OCI-LY1 (cell line): ENCODE data around the gene KCNMB1.

Source experiments
- H2AFZ ChIP-seq: fragments of 200-600 bp; sonication (generic), shearing (Covaris generic); 2 replicates; pipeline ENCODE4 v1.6.0; 2014; ENCODE audit warnings: antibody characterized with exemption, mild to moderate bottlenecking, low read length
- H3F3A ChIP-seq: fragments of 200-600 bp; sonication (generic), shearing (Covaris generic); 2 replicates; pipeline ENCODE4 v1.6.0; 2014; ENCODE audit warnings: mild to moderate bottlenecking, antibody characterized with exemption, low read length, moderate library complexity; ENCODE audit not compliant: insufficient read depth
- H3K27ac ChIP-seq: fragments of 200-600 bp; sonication (generic); 2 replicates; pipeline ENCODE4 v1.5.1; 2014; ENCODE audit warnings: low read length, mixed run types, mild to moderate bottlenecking, low read depth; ENCODE audit not compliant: poor library complexity, severe bottlenecking
- H3K27me3 ChIP-seq: fragments of 200-600 bp; sonication (generic); 2 replicates; pipeline ENCODE4 v1.6.0; 2014; ENCODE audit warnings: antibody characterized with exemption, mild to moderate bottlenecking, low read length, moderate library complexity; ENCODE audit not compliant: insufficient read depth
- H3K36me3 ChIP-seq: fragments of 200-600 bp; sonication (generic); 2 replicates; pipeline ENCODE4 v1.6.1; 2014; ENCODE audit warnings: mild to moderate bottlenecking, antibody characterized with exemption, low read length, moderate library complexity, mixed read lengths; ENCODE audit not compliant: insufficient read depth
- H3K4me1 ChIP-seq: fragments of 200-600 bp; sonication (generic); 2 replicates; pipeline ENCODE4 v1.5.1; 2014; ENCODE audit warnings: mild to moderate bottlenecking, low read length, moderate library complexity; ENCODE audit not compliant: insufficient read depth, severe bottlenecking
- H3K4me2 ChIP-seq: fragments of 200-600 bp; sonication (generic), shearing (Covaris generic); 2 replicates; pipeline ENCODE4 v1.6.1; 2014; ENCODE audit warnings: low read length
- H3K4me3 ChIP-seq: fragments of 200-600 bp; sonication (generic); 2 replicates; pipeline ENCODE4 v1.5.1; 2014; ENCODE audit warnings: low read length, low read depth, mild to moderate bottlenecking, mixed read lengths; ENCODE audit not compliant: poor library complexity, severe bottlenecking
- H3K79me2 ChIP-seq: fragments of 200-600 bp; shearing (Covaris generic); 2 replicates; pipeline ENCODE4 v1.6.1; 2016; ENCODE audit warnings: mixed run types, low read length, mixed read lengths; ENCODE audit not compliant: insufficient read depth
- H3K9ac ChIP-seq: fragments of 200-600 bp; sonication (generic), shearing (Covaris generic); 2 replicates; pipeline ENCODE4 v1.6.1; 2014; ENCODE audit warnings: mild to moderate bottlenecking, low read length, mixed read lengths
- H3K9me2 ChIP-seq: fragments of 200-600 bp; sonication (generic), shearing (Covaris generic); 2 replicates; pipeline ENCODE4 v1.6.1; 2014; ENCODE audit warnings: low read depth, mild to moderate bottlenecking, low read length, mixed read lengths
- H3K9me3 ChIP-seq: fragments of 200-600 bp; shearing (Covaris generic); 2 replicates; pipeline ENCODE4 v1.6.1; 2014; ENCODE audit warnings: low read length, mixed read lengths
- H4K20me1 ChIP-seq: fragments of 200-600 bp; sonication (generic), shearing (Covaris generic); 2 replicates; pipeline ENCODE4 v1.6.0; 2016; ENCODE audit warnings: mild to moderate bottlenecking, low read length; ENCODE audit not compliant: insufficient read depth
- EZH2 ChIP-seq: fragments of 200-600 bp; sonication (generic), shearing (Covaris generic); IDR thresholded peaks from 2 replicates; pipeline ENCODE4 v1.8.0; 2017; ENCODE audit warnings: borderline replicate concordance, mixed run types, mild to moderate bottlenecking, antibody characterized with exemption, low read length, moderate library complexity, mixed read lengths
- TF ChIP-seq, protein P1 (sequence below): fragments of 200-600 bp; sonication (generic), shearing (Covaris generic); IDR thresholded peaks from 2 replicates; pipeline ENCODE4 v1.5.1; 2017; ENCODE audit warnings: mild to moderate bottlenecking, antibody characterized with exemption, low read length, moderate library complexity, mixed read lengths

The KCNMB1 gene

DNA sequence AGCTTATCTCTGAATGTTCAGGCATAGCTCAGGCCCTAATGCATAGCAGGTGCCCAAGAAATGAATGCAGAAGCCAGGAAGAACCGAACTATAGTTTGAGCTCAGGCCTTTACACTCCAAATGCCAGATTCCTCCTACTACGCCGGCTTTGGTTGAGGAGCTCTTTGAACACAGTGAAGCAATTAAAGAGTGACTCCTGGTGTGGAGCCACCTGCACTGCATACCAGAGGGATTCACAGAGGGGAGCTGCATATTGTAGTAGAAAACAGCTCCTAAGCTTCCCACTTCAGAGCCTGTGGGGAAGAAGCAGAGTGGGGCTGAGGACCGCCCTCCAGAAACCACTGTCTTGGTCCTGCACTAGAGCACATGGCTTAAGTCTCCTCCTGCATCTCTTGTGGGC is 14.5 kb upstream of the KCNMB1 start:
- no peak overlapping the region for H3K4me2 ChIP-seq
- H3K79me2 ChIP-seq = no peaks in the 10 kb centered on the region
- H3K36me3 ChIP-seq = no peaks in the 10 kb centered on the region
- no peaks in the 10 kb centered on the region for H4K20me1 ChIP-seq
- H3K9me3 ChIP-seq = no peaks in the 10 kb centered on the region
- H2AFZ ChIP-seq = no peak overlapping the region
- H3K9ac ChIP-seq = no peak overlapping the region
- H3K4me1 ChIP-seq = no peaks in the 10 kb centered on the region
- H3K9me2 ChIP-seq = no peaks in the 10 kb centered on the region
- H3K4me3 ChIP-seq = no peak overlapping the region
- H3F3A ChIP-seq = no peaks in the 10 kb centered on the region
- TF ChIP-seq, protein P1, sequence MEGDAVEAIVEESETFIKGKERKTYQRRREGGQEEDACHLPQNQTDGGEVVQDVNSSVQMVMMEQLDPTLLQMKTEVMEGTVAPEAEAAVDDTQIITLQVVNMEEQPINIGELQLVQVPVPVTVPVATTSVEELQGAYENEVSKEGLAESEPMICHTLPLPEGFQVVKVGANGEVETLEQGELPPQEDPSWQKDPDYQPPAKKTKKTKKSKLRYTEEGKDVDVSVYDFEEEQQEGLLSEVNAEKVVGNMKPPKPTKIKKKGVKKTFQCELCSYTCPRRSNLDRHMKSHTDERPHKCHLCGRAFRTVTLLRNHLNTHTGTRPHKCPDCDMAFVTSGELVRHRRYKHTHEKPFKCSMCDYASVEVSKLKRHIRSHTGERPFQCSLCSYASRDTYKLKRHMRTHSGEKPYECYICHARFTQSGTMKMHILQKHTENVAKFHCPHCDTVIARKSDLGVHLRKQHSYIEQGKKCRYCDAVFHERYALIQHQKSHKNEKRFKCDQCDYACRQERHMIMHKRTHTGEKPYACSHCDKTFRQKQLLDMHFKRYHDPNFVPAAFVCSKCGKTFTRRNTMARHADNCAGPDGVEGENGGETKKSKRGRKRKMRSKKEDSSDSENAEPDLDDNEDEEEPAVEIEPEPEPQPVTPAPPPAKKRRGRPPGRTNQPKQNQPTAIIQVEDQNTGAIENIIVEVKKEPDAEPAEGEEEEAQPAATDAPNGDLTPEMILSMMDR = no peak
- no peak for TF ChIP-seq EZH2
- H3K27me3 ChIP-seq = no peaks in the 10 kb centered on the region
- H3K27ac ChIP-seq = no peak overlapping the region

DNA sequence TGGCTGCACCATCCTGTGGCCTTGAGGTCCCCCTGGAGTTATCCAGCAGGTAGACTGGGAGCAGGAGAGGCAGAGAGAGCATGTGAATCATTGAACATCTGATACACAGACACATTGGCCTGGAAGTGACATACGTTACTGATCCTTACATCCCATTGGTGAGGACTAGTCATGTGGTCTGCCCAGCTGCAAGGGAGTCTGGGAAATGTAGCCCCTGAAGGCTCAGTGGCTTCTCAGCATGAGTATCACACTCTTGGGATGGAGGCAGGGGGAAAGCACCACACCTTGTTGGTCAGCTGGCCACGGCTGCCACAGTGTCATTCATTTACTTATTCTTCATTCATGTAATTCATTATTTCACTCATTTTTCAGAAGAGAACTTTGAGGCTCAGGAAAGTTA is 13.3 kb upstream of the KCNMB1 start:
- Histone ChIP-seq H3K27ac (no peak overlapping the region), H3K9me3 (no peaks in the 10 kb centered on the region), H3K79me2 (no peaks in the 10 kb centered on the region), H4K20me1 (no peaks in the 10 kb centered on the region), H3K27me3 (no peaks in the 10 kb centered on the region), H3K4me1 (no peaks in the 10 kb centered on the region), H2AFZ (no peak overlapping the region), H3K4me2 (no peak overlapping the region), H3K4me3 (no peak overlapping the region), H3F3A (no peaks in the 10 kb centered on the region), H3K36me3 (no peaks in the 10 kb centered on the region), H3K9ac (no peak overlapping the region), H3K9me2 (no peaks in the 10 kb centered on the region)
- TF ChIP-seq, protein P1 = no peak
- no peak for TF ChIP-seq EZH2

DNA sequence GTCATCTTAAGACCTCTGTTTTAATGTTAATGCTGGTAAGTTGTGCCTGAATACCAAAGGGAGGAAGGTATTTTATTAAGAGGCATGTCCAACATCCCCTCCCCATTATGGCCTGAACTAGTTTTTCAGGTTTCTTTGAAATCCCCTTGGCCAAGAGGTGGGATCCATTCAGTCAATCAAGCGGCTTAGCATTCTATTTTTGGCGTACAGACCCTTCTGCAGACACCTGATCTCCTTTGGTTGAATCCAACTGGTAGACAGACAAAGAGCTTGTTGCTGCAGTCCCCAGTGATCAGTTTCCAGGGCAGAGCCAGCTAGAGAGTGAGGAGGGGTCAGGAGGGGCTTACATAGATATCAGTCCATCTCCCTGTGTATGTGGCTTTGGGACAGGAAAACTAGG is 7.9 kb upstream of the KCNMB1 start:
- H4K20me1 ChIP-seq = no peaks in the 10 kb centered on the region
- H3K9me3 ChIP-seq = no peaks in the 10 kb centered on the region
- no peak overlapping the region for H3K4me2 ChIP-seq
- TF ChIP-seq, protein P1 = no peak
- no peaks in the 10 kb centered on the region for H3K79me2 ChIP-seq
- H3K4me1 ChIP-seq = no peaks in the 10 kb centered on the region
- H3F3A ChIP-seq = no peaks in the 10 kb centered on the region
- no peaks in the 10 kb centered on the region for H3K9me2 ChIP-seq
- no peak overlapping the region for H3K27ac ChIP-seq
- H3K9ac ChIP-seq = no peak overlapping the region
- peaks cover 11% of the 10 kb centered on the region for H3K27me3 ChIP-seq
- no peaks in the 10 kb centered on the region for H3K36me3 ChIP-seq
- no peak overlapping the region for H2AFZ ChIP-seq
- no peak overlapping the region for H3K4me3 ChIP-seq
